ENCODE data around the gene AP3M1.
A peak's percentile ranks its signal among the peaks of the same experiment; 100 is the strongest.

AP3M1 gene

DNA sequence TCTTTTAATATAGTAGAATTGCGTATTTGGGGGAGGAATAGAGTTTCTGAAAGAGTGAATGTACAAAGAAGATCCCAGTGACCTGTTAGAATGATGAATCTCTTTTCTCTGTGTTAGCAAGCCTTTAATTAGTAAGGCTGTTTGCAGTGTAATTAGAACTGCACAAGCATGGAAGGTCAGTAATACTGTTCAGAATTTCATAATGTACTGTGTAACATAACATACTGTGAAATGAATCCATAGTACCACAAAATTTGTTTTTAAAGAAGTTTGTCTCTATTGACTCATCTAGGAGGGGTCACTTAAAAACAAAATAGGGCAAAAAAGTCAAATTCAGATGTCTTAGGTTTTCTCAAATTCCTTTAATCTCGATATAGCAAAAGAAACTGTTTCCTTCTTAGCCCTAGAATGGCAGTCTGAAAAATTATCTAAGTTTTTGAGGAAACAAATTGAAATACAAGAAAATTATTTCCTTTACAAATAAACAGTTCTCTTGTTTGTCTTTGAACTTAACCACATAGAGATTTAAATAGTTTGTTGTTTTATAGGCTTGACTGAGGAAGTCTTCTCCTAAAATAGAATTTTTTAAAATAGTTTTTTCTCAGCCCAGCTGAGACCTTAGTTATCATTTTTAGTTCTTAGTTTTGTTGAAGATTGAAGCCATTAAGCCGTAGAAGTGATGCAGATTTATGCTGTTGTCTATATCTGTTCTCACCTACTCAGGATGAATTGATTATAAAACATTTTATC is 12.9 kb upstream of the AP3M1 start:
- TF ChIP-seq, protein P1, sequence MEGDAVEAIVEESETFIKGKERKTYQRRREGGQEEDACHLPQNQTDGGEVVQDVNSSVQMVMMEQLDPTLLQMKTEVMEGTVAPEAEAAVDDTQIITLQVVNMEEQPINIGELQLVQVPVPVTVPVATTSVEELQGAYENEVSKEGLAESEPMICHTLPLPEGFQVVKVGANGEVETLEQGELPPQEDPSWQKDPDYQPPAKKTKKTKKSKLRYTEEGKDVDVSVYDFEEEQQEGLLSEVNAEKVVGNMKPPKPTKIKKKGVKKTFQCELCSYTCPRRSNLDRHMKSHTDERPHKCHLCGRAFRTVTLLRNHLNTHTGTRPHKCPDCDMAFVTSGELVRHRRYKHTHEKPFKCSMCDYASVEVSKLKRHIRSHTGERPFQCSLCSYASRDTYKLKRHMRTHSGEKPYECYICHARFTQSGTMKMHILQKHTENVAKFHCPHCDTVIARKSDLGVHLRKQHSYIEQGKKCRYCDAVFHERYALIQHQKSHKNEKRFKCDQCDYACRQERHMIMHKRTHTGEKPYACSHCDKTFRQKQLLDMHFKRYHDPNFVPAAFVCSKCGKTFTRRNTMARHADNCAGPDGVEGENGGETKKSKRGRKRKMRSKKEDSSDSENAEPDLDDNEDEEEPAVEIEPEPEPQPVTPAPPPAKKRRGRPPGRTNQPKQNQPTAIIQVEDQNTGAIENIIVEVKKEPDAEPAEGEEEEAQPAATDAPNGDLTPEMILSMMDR (IDR thresholded peaks at IDR 0.05; ENCODE audit: insufficient read depth, low read depth, low read length, missing control alignments) = no peak
- DNase-seq (ENCODE audit: low read depth) = peak; percentile 32
- peak overlapping the region; percentile 11; the same call in 1 of the 2 replicates for H3K4me3 ChIP-seq (ENCODE audit: low read depth, low read length)

DNA sequence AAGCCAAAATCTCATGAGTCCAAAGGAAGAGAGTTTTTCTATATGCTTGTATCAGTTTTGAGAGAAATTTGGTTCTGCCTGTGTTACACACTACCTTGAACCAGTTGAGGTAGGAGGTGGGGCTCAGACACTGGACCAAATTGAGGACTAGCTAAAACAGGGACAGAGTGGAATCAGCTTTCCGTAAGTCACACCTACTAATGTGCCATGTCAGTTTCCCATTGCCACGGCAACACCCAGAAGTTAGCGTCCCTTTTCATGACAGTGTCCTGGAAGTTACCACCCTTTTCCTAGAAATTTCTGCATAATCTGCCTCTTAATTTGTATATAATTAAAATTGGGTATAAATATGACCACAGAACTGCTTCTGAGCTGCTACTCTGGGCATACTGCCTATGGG is 9.4 kb upstream of the AP3M1 start:
- no peak for DNase-seq (ENCODE audit: low read depth)
- H3K4me3 ChIP-seq (ENCODE audit: low read depth, low read length) = no peak overlapping the region
- TF ChIP-seq, protein P1 (IDR thresholded peaks at IDR 0.05; ENCODE audit: insufficient read depth, low read depth, low read length, missing control alignments) = no peak

DNA sequence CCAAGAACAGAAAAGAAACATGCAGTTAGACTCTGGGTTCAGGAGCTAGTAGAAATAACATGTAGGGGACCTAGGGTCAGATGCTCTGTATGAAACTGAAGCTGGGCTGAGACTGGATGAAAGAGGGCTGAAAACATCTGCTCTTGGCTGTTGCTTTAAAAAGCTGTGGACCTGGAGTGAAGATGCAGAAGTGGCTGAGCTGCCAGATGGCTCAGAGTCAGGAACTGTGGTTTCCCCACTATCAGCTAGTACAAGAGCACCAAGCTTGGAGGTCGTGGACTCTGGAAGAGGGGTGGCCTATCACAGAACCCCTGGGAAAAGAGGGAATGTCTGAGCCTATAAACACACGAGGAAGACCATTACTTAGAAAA is 6.3 kb upstream of the AP3M1 start:
- H3K4me3 ChIP-seq (ENCODE audit: low read depth, low read length) = no peak overlapping the region
- peak; percentile 64 for DNase-seq (ENCODE audit: low read depth)
- TF ChIP-seq, protein P1 (IDR thresholded peaks at IDR 0.05; ENCODE audit: insufficient read depth, low read depth, low read length, missing control alignments) = no peak

DNA sequence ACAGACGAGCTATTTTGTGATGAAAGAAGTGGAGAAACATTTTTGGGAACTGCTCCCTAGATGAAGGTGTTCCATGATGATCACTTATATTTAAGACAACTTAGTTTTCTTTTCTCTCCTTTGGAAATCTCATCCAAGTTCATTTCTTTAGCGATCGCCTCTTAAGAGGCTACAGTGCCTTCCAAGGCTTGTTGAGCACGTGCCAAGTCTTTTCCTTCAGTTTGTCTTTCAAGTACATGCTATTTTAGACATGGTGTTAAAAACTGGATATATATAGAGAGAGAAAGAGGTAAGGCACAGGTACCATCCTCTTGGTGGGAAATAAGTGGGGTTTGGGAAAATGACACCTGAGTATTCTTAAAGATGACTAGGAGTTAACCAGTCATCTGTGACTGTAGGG is 3.0 kb upstream of the AP3M1 start:
- TF ChIP-seq, protein P1 (IDR thresholded peaks at IDR 0.05; ENCODE audit: insufficient read depth, low read depth, low read length, missing control alignments) = no peak
- H3K4me3 ChIP-seq (ENCODE audit: low read depth, low read length) = no peak overlapping the region
- no peak for DNase-seq (ENCODE audit: low read depth)

DNA sequence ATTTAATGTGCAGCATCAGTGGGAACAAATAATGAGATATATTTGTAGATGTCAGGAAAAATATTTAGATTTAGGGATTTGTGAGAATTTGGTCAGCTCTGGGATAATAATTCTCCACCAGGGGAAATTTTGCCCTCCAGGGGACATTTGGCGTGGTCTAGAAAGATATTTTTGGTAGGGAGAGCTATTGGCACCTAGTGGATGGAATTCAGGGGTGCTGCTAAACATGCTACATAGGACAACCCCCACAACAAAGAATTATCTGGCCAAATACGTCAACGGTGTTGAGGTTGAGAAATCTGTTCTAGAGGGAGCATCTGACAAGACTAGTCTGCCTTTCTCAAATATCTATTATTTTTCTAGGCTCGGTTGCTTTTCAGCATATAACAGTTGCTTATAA is 2.5 kb upstream of the AP3M1 start:
- peak overlapping the region; percentile 99; the same call in 1 of the 2 replicates for H3K4me3 ChIP-seq (ENCODE audit: low read depth, low read length)
- no peak for DNase-seq (ENCODE audit: low read depth)
- TF ChIP-seq, protein P1 (IDR thresholded peaks at IDR 0.05; ENCODE audit: insufficient read depth, low read depth, low read length, missing control alignments) = no peak

DNA sequence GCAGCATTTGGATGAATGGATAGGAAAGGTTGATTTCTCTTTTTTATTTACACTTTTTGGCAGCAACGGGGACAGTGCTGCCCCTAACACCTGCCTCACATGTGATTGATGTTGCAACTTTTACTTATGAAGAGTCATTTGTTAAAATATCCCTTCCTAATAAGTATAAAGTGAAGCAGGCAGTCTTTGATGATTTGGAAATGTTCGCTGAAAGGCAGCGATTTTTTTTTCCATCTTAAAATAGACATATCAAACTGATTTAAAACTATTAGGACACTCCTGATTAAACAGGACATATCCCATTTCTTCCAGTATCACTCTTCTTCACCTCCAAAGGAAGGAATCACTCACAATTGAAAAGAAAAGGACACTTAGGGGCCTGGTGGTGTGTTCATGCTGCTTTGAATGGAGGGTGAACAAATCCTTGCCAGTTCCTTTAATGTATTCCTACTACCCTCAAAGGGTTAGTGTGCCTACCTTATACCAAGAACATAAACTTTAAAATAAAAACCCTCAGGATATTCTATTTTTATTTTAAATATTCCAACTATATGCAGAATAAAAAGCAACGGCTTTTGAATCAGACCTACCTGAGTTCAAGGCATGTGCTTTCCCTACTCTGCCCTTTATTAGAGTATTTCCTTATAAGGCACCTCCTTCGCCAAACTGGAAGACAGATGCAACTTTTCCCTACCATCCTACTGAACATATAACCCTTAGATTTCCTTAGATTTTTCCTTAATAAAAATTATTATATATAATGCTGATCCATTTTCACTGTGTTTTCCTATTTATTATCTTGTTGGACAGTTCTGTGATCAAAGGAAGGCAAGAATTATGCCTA is 1.5 kb upstream of the AP3M1 start:
- TF ChIP-seq, protein P1 (IDR thresholded peaks at IDR 0.05; ENCODE audit: insufficient read depth, low read depth, low read length, missing control alignments) = no peak
- H3K4me3 ChIP-seq (ENCODE audit: low read depth, low read length) = peak overlapping the region; percentile 99
- DNase-seq (ENCODE audit: low read depth) = no peak

All from GM12865 (cell line).